ENCODE measurements around the gene DTWD2.
"Not testable (repeated sequence)": the region's sequence is repeated elsewhere in the genome, so short reads cannot be mapped to it uniquely, and the experiment has no call there.

The DTWD2 gene

DNA sequence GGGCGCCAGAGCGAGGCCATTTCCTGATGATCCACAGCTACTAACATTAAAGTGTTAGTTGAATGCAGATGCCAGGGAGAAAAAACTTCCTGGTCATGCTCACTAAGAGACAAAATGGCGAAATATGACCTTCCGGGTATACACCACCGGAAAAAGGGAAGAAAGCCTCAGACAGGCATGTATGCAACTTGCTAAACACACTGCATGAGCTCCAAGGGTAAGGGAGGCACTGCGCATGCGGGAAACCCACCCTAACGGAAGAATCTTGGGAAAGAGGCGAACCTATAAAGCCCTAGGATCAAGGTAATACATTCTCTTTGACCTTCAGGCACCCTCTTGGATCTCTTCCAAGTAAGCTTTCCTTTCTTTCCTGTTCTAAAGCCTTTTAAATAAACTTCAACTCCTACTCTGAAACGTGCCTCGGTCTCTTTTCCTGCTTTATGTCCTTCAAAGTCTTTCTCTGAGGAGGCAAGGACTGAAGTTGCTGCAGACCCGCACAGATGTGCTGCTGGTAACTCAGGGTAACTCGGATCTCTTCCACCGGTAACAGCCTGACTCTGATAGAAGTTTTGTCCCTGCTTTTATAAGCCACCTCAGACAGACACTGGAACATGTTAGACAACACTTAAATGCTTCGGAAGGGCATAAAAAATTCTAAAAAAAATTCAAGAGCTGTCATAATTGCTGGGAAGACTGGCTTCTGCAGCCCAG lies 64.9 kb downstream of the DTWD2 start:
- Histone ChIP-seq H4K5ac (ENCODE audit: low read length) (no peak overlapping the region), H3K36me3 (ENCODE audit: control insufficient read depth, insufficient read depth, low read length) (peaks cover 2% of the 10 kb centered on the region), H3K18ac (ENCODE audit: low read length) (peak overlapping the region; percentile 28), H3K23ac (ENCODE audit: low read length) (no peak overlapping the region), H2BK5ac (ENCODE audit: low read length) (no peak overlapping the region), H3K79me1 (ENCODE audit: low read length) (peaks cover 4% of the 10 kb centered on the region), H3K4me2 (ENCODE audit: low read length) (no peak overlapping the region), H2AK5ac (ENCODE audit: low read length) (no peak overlapping the region), H3K4ac (ENCODE audit: low read depth, low read length) (no peak overlapping the region), H3K27ac (ENCODE audit: low read depth, low read length) (no peak overlapping the region), H2BK15ac (replicated peaks; ENCODE audit: low read depth) (no peak overlapping the region), H3K79me2 (ENCODE audit: control insufficient read depth, insufficient read depth, low read length) (no peaks in the 10 kb centered on the region), H3K56ac (ENCODE audit: low read length) (peak overlapping the region; percentile 10), H3K9ac (ENCODE audit: low read length) (no peak overlapping the region), H3K4me3 (ENCODE audit: low read length) (no peak overlapping the region), H2BK120ac (ENCODE audit: low read depth, low read length) (no peak overlapping the region), H3K27me3 (ENCODE audit: insufficient read depth, low read length, poor library complexity) (no peaks in the 10 kb centered on the region), H3K4me1 (ENCODE audit: control insufficient read depth, low read depth, low read length) (peaks cover 5% of the 10 kb centered on the region), H4K8ac (ENCODE audit: low read depth, low read length) (peak overlapping the region; percentile 28)
- no peak for DNase-seq
- WGBS (ENCODE audit: extremely low coverage, insufficient coverage, low lambda C conversion rate), result no CpG with 5 or more reads among the region's 15 CpGs

DNA sequence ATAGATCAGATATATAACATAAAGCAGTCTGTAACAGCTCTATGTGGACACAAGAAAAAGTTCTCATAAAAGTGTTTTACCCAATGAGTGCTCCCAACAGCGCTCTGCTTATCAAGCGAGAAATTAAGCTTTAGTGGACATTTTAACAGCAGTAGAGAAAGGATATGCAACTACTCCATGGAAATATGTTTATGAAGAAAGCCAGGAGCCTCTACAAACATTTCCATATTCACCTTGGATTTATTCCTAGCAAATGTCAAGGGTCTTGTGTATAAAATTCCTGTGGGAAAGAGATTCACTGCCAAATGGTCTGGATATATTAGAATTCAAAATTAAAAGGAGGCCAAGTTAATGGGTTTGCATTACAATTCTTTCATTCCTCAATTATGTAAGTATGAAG lies 66.5 kb downstream of the DTWD2 start:
- peaks cover 1% of the 10 kb centered on the region for H3K36me3 ChIP-seq (ENCODE audit: control insufficient read depth, insufficient read depth, low read length)
- WGBS (ENCODE audit: extremely low coverage, insufficient coverage, low lambda C conversion rate), result no CpG with 5 or more reads among the region's 2 CpGs
- no peak overlapping the region for H2BK120ac ChIP-seq (ENCODE audit: low read depth, low read length)

DNA sequence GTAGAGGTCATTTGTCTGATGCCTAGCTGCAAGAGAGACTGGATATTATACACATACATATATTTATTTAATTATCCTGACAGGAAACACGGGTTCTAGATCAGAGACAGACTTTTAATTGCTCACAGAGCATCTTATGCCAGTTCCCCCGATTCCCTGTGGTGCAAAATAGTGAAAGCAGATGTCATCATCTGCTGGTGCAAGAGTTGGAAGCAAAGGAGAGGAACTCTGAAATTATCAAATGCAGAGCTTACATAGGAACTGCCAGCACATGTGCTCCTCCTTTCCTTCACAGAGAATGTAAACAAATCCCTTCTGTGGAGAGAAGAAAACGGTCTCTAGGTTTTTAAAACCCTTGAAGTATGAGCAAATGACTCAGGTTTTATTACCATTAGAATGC lies 69.3 kb downstream of the DTWD2 start:
- H4K5ac ChIP-seq (ENCODE audit: low read length), result no peak overlapping the region
- H3K4me1 ChIP-seq (ENCODE audit: control insufficient read depth, low read depth, low read length), result peaks cover 5% of the 10 kb centered on the region
- H3K4me2 ChIP-seq (ENCODE audit: low read length), result no peak overlapping the region
- no peak overlapping the region for H3K27ac ChIP-seq (ENCODE audit: low read depth, low read length)
- H3K36me3 ChIP-seq (ENCODE audit: control insufficient read depth, insufficient read depth, low read length), result no peaks in the 10 kb centered on the region
- H2BK5ac ChIP-seq (ENCODE audit: low read length), result no peak overlapping the region
- H3K23ac ChIP-seq (ENCODE audit: low read length), result no peak overlapping the region
- no peaks in the 10 kb centered on the region for H3K27me3 ChIP-seq (ENCODE audit: insufficient read depth, low read length, poor library complexity)
- H3K79me1 ChIP-seq (ENCODE audit: low read length), result peaks cover 4% of the 10 kb centered on the region
- no peak overlapping the region for H3K9ac ChIP-seq (ENCODE audit: low read length)
- H3K56ac ChIP-seq (ENCODE audit: low read length), result no peak overlapping the region
- no peak overlapping the region for H2AK5ac ChIP-seq (ENCODE audit: low read length)
- H3K4ac ChIP-seq (ENCODE audit: low read depth, low read length), result no peak overlapping the region
- H4K8ac ChIP-seq (ENCODE audit: low read depth, low read length), result no peak overlapping the region
- H2BK15ac ChIP-seq (replicated peaks; ENCODE audit: low read depth), result no peak overlapping the region
- H3K79me2 ChIP-seq (ENCODE audit: control insufficient read depth, insufficient read depth, low read length), result no peaks in the 10 kb centered on the region
- H2BK120ac ChIP-seq (ENCODE audit: low read depth, low read length), result no peak overlapping the region
- H3K18ac ChIP-seq (ENCODE audit: low read length), result no peak overlapping the region
- DNase-seq, result peak; percentile 49
- no peak overlapping the region for H3K4me3 ChIP-seq (ENCODE audit: low read length)
- WGBS (ENCODE audit: extremely low coverage, insufficient coverage, low lambda C conversion rate), result no CpG with 5 or more reads among the region's 3 CpGs

More for the DNA sequence above, 66.5 kb downstream of the DTWD2 start:
- no peak overlapping the region for H4K5ac ChIP-seq (ENCODE audit: low read length)
- no peak overlapping the region for H2BK5ac ChIP-seq (ENCODE audit: low read length)
- no peak overlapping the region for H3K4me2 ChIP-seq (ENCODE audit: low read length)
- no peak overlapping the region for H3K4ac ChIP-seq (ENCODE audit: low read depth, low read length)
- no peak overlapping the region for H3K27ac ChIP-seq (ENCODE audit: low read depth, low read length)
- H2BK15ac ChIP-seq (replicated peaks; ENCODE audit: low read depth), result no peak overlapping the region
- no peak overlapping the region for H4K8ac ChIP-seq (ENCODE audit: low read depth, low read length)
- DNase-seq, result no peak
- H3K79me1 ChIP-seq (ENCODE audit: low read length), result peaks cover 4% of the 10 kb centered on the region
- H3K9ac ChIP-seq (ENCODE audit: low read length), result no peak overlapping the region
- H3K4me1 ChIP-seq (ENCODE audit: control insufficient read depth, low read depth, low read length), result peaks cover 5% of the 10 kb centered on the region
- H3K56ac ChIP-seq (ENCODE audit: low read length), result no peak overlapping the region
- H3K4me3 ChIP-seq (ENCODE audit: low read length), result no peak overlapping the region
- H3K18ac ChIP-seq (ENCODE audit: low read length), result no peak overlapping the region
- no peaks in the 10 kb centered on the region for H3K79me2 ChIP-seq (ENCODE audit: control insufficient read depth, insufficient read depth, low read length)
- H2AK5ac ChIP-seq (ENCODE audit: low read length), result no peak overlapping the region
- H3K23ac ChIP-seq (ENCODE audit: low read length), result no peak overlapping the region
- no peaks in the 10 kb centered on the region for H3K27me3 ChIP-seq (ENCODE audit: insufficient read depth, low read length, poor library complexity)

DNA sequence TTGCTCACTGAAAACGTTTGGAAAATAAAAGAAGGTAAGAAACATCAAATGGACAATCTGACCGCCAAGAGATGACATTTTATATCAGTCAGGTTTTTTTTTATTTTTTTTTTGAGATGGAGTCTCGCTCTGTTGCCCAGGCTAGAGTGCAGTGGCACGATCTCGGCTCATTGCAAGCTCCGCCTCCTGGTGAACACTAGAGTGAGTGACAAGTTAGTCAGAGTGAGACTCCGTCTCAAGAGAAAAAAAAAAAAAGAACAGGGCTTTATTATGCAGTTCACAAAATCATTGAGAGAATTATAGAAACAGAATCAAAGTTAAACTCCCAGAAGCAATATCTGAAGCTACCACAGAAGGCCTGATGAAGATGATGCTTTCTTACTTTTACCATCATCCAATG lies 70.1 kb downstream of the DTWD2 start:
- H2BK15ac ChIP-seq (replicated peaks; ENCODE audit: low read depth), result no peak overlapping the region
- H3K36me3 ChIP-seq (ENCODE audit: control insufficient read depth, insufficient read depth, low read length), result no peaks in the 10 kb centered on the region
- peaks cover 4% of the 10 kb centered on the region for H3K79me1 ChIP-seq (ENCODE audit: low read length)
- H3K9ac ChIP-seq (ENCODE audit: low read length), result no peak overlapping the region
- no peak overlapping the region for H3K56ac ChIP-seq (ENCODE audit: low read length)
- H2BK5ac ChIP-seq (ENCODE audit: low read length), result no peak overlapping the region
- DNase-seq, result no peak
- no peak overlapping the region for H3K27ac ChIP-seq (ENCODE audit: low read depth, low read length)
- H3K27me3 ChIP-seq (ENCODE audit: insufficient read depth, low read length, poor library complexity), result no peaks in the 10 kb centered on the region
- no peak overlapping the region for H3K23ac ChIP-seq (ENCODE audit: low read length)
- H3K4ac ChIP-seq (ENCODE audit: low read depth, low read length), result no peak overlapping the region
- no peak overlapping the region for H4K8ac ChIP-seq (ENCODE audit: low read depth, low read length)
- H3K79me2 ChIP-seq (ENCODE audit: control insufficient read depth, insufficient read depth, low read length), result no peaks in the 10 kb centered on the region
- H3K4me2 ChIP-seq (ENCODE audit: low read length), result no peak overlapping the region
- H3K18ac ChIP-seq (ENCODE audit: low read length), result no peak overlapping the region
- no peak overlapping the region for H2AK5ac ChIP-seq (ENCODE audit: low read length)
- no peak overlapping the region for H4K5ac ChIP-seq (ENCODE audit: low read length)
- no peak overlapping the region for H2BK120ac ChIP-seq (ENCODE audit: low read depth, low read length)
- H3K4me3 ChIP-seq (ENCODE audit: low read length), result no peak overlapping the region
- WGBS (ENCODE audit: extremely low coverage, insufficient coverage, low lambda C conversion rate), result no CpG with 5 or more reads among the region's 7 CpGs
- peaks cover 3% of the 10 kb centered on the region for H3K4me1 ChIP-seq (ENCODE audit: control insufficient read depth, low read depth, low read length)

DNA sequence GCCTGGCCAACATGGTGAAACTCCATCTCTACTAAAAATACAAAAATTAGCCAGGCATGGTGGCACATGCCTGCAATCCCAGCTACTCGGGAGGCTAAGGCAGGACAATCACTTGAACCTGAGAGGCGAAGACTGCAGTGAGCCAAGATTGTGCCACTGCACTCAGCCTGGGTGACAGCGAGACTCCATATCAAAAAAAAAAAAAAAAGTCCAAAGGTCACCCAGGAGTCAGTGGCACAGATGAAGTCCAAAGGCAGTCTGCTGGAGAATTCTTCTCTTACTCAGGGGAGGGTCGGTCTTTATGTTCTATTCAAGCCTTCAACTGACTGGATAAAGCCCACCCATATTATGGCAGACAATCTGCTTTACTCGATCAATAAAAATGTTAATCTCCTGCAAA lies 80.8 kb downstream of the DTWD2 start:
- H3K36me3 ChIP-seq (ENCODE audit: control insufficient read depth, insufficient read depth, low read length); H4K8ac ChIP-seq (ENCODE audit: low read depth, low read length); H3K79me1 ChIP-seq (ENCODE audit: low read length); H3K79me2 ChIP-seq (ENCODE audit: control insufficient read depth, insufficient read depth, low read length); H3K4me1 ChIP-seq (ENCODE audit: control insufficient read depth, low read depth, low read length); H3K18ac ChIP-seq (ENCODE audit: low read length); DNase-seq; H3K4ac ChIP-seq (ENCODE audit: low read depth, low read length); H3K56ac ChIP-seq (ENCODE audit: low read length); H3K23ac ChIP-seq (ENCODE audit: low read length); H2AK5ac ChIP-seq (ENCODE audit: low read length); H3K27ac ChIP-seq (ENCODE audit: low read depth, low read length); H3K4me2 ChIP-seq (ENCODE audit: low read length); H4K5ac ChIP-seq (ENCODE audit: low read length); H3K9ac ChIP-seq (ENCODE audit: low read length); H2BK120ac ChIP-seq (ENCODE audit: low read depth, low read length); H2BK15ac ChIP-seq (replicated peaks; ENCODE audit: low read depth); H3K4me3 ChIP-seq (ENCODE audit: low read length); H2BK5ac ChIP-seq (ENCODE audit: low read length); H3K27me3 ChIP-seq (ENCODE audit: insufficient read depth, low read length, poor library complexity): not testable (repeated sequence)
- WGBS (ENCODE audit: extremely low coverage, insufficient coverage, low lambda C conversion rate), result no CpG with 5 or more reads among the region's 5 CpGs

DNA sequence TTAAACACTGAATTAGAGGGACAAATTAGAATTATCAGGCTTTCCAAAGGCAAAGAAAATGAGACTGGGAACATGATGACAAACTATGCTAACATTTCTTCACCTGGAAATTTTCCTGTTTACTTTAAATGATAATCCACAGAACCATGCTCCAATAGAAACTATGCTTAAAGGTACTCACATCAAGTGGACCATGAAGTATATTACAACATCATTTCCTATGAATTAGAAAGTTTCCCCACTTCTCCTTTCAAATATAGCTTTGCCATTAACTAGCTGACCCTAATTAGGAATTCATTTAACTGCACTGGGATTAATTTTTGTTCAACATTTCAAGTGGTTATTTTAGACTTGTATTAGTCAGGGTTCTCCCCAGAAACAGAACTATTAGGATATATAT lies 81.4 kb downstream of the DTWD2 start:
- Histone ChIP-seq H2BK120ac (ENCODE audit: low read depth, low read length) (no peak overlapping the region), H3K9ac (ENCODE audit: low read length) (no peak overlapping the region), H3K4me1 (ENCODE audit: control insufficient read depth, low read depth, low read length) (no peaks in the 10 kb centered on the region), H3K4ac (ENCODE audit: low read depth, low read length) (no peak overlapping the region), H3K56ac (ENCODE audit: low read length) (no peak overlapping the region), H2BK5ac (ENCODE audit: low read length) (no peak overlapping the region), H3K36me3 (ENCODE audit: control insufficient read depth, insufficient read depth, low read length) (no peaks in the 10 kb centered on the region), H3K79me2 (ENCODE audit: control insufficient read depth, insufficient read depth, low read length) (no peaks in the 10 kb centered on the region), H4K5ac (ENCODE audit: low read length) (no peak overlapping the region), H2AK5ac (ENCODE audit: low read length) (no peak overlapping the region), H3K79me1 (ENCODE audit: low read length) (peaks cover 6% of the 10 kb centered on the region), H4K8ac (ENCODE audit: low read depth, low read length) (no peak overlapping the region), H2BK15ac (replicated peaks; ENCODE audit: low read depth) (no peak overlapping the region), H3K4me2 (ENCODE audit: low read length) (no peak overlapping the region), H3K23ac (ENCODE audit: low read length) (no peak overlapping the region), H3K27ac (ENCODE audit: low read depth, low read length) (no peak overlapping the region), H3K27me3 (ENCODE audit: insufficient read depth, low read length, poor library complexity) (no peaks in the 10 kb centered on the region), H3K4me3 (ENCODE audit: low read length) (no peak overlapping the region), H3K18ac (ENCODE audit: low read length) (no peak overlapping the region)
- no peak for DNase-seq

Data from mesendoderm (in vitro differentiated cells).